ENCODE data around the gene KCNIP1. TPM values are rescaled to one million over a fixed set of nuclear protein-coding genes. Genes with fewer than 3 reads are reported as not detected.

Gene KCNIP1
- total RNA-seq, 1 experiment from 2014 or later, result not detected

DNA sequence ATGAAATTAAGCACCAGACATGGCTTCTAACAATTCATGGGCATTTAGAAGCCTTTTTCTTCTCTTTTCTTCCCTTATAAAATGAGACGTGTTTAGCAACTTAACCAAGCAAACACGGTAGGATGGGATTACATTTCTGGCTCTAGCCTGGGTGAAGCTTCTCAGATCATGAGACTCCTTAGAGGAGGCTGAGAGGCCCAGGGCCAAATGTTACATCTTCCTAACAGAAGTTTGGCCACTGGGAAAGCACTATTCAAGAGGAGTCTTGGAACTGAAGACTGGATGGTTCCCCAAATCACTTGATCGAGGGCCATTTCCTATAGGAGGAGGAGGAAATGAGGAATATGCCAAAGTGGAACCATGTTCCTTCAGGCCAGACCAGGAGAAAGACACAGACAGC, 281.6 kb downstream of the KCNIP1 start:
- CTCF ChIA-PET, result no interaction called here

More for the DNA sequence above, 281.6 kb downstream of the KCNIP1 start:
- Histone ChIP-seq H3K4me3 (ENCODE audit: low read depth in 2 of 2, low read length in 2 of 2) (no peak overlapping the region), H3K27me3 (ENCODE audit: control insufficient read depth, insufficient read depth, low read length) (no peaks in the 10 kb centered on the region), H3K4me1 (ENCODE audit: control insufficient read depth, insufficient read depth, low read length) (no peaks in the 10 kb centered on the region), H3K36me3 (ENCODE audit: control insufficient read depth, insufficient read depth, low read length) (no peaks in the 10 kb centered on the region), H3K9me3 (ENCODE audit: control insufficient read depth, insufficient read depth, low read depth, low read length) (no peaks in the 10 kb centered on the region), H3K27ac (ENCODE audit: low read length) (no peak overlapping the region)
- TF ChIP-seq POLR2AphosphoS5 (IDR thresholded peaks at IDR 0.05; ENCODE audit: low read depth, low read length), result no peak
- TF ChIP-seq, protein P1, sequence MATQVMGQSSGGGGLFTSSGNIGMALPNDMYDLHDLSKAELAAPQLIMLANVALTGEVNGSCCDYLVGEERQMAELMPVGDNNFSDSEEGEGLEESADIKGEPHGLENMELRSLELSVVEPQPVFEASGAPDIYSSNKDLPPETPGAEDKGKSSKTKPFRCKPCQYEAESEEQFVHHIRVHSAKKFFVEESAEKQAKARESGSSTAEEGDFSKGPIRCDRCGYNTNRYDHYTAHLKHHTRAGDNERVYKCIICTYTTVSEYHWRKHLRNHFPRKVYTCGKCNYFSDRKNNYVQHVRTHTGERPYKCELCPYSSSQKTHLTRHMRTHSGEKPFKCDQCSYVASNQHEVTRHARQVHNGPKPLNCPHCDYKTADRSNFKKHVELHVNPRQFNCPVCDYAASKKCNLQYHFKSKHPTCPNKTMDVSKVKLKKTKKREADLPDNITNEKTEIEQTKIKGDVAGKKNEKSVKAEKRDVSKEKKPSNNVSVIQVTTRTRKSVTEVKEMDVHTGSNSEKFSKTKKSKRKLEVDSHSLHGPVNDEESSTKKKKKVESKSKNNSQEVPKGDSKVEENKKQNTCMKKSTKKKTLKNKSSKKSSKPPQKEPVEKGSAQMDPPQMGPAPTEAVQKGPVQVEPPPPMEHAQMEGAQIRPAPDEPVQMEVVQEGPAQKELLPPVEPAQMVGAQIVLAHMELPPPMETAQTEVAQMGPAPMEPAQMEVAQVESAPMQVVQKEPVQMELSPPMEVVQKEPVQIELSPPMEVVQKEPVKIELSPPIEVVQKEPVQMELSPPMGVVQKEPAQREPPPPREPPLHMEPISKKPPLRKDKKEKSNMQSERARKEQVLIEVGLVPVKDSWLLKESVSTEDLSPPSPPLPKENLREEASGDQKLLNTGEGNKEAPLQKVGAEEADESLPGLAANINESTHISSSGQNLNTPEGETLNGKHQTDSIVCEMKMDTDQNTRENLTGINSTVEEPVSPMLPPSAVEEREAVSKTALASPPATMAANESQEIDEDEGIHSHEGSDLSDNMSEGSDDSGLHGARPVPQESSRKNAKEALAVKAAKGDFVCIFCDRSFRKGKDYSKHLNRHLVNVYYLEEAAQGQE (IDR thresholded peaks at IDR 0.05; ENCODE audit: insufficient read depth in 1 of 2, low read depth in 2 of 2, low read length in 1 of 2), result no peak
- TF ChIP-seq, protein P2, sequence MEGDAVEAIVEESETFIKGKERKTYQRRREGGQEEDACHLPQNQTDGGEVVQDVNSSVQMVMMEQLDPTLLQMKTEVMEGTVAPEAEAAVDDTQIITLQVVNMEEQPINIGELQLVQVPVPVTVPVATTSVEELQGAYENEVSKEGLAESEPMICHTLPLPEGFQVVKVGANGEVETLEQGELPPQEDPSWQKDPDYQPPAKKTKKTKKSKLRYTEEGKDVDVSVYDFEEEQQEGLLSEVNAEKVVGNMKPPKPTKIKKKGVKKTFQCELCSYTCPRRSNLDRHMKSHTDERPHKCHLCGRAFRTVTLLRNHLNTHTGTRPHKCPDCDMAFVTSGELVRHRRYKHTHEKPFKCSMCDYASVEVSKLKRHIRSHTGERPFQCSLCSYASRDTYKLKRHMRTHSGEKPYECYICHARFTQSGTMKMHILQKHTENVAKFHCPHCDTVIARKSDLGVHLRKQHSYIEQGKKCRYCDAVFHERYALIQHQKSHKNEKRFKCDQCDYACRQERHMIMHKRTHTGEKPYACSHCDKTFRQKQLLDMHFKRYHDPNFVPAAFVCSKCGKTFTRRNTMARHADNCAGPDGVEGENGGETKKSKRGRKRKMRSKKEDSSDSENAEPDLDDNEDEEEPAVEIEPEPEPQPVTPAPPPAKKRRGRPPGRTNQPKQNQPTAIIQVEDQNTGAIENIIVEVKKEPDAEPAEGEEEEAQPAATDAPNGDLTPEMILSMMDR (IDR thresholded peaks at IDR 0.05), result no peak
- no peak for TF ChIP-seq TCF7L2 (IDR thresholded peaks at IDR 0.05; ENCODE audit: low read depth, low read length)
- no peak for TF ChIP-seq SIN3A (IDR thresholded peaks at IDR 0.05; ENCODE audit: borderline replicate concordance, insufficient read depth, low read depth, low read length)
- no peak for DNase-seq (ENCODE audit: low read depth, low spot score)
- intact Hi-C loops (cut with micrococcal nuclease; ENCODE audit: unreplicated experiment), result no loop called here
- in situ Hi-C loops (cut with HindIII; ENCODE audit: low pct_unique_long_range_greater_than_20kb, low sequenced_read_pairs), result no loop called here
- POLR2A ChIA-PET, result no interaction called here
- BruUV-seq (replicated peaks), result no TSS peak
- ATAC-seq, result no peak

Other genes starting within 250 kb of the KCNIP1 start
- gene LCP2, start 206.2 kb upstream of the KCNIP1 start, total RNA-seq (2021; ENCODE audit: unreplicated experiment), result 0.36 TPM
- gene KCNMB1, start 114.7 kb upstream of the KCNIP1 start, total RNA-seq (2021; ENCODE audit: unreplicated experiment), result not detected

All from Panc1 (cell line).